ENCODE data around the gene SCN2A. TPM values are rescaled to one million over a fixed set of nuclear protein-coding genes. Genes with fewer than 3 reads are reported as not detected.
"Not testable (repeated sequence)": the region's sequence is repeated elsewhere in the genome, so short reads cannot be mapped to it uniquely, and the experiment has no call there.

Gene SCN2A
- polyA plus RNA-seq, 2 of the 4 experiments (the other 2 are of a cell fraction) = 0.01 to 0.05 TPM

DNA sequence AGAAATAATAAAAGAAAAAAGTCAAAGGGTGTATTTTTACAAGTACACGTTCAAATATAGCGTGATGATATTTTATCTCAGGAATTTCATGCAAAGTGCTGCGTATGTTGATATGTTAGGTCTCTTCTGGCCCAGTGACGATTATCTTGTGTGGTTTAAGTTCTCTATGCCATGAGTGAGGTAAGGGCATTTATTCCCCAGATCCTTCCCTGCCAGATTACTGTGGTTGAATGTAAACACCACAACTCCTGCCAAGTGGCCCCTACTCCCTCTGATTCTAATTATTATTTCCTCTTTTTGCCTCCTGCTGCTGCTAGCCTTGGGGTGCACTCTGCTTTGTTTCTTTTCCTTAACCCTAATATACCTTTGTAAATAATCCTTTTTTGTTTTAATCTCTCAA is 12.2 kb downstream of the SCN2A start:
- Histone ChIP-seq H3K9me3 (no peaks in the 10 kb centered on the region), H3K27ac (no peak overlapping the region), H3K4me2 (no peak overlapping the region), H3K4me1 (no peaks in the 10 kb centered on the region), H3K4me3 (no peak overlapping the region)
- TF ChIP-seq NPAS2 (CRISPR knock-in tag; IDR thresholded peaks at IDR 0.05; ENCODE audit: borderline replicate concordance) (no peak), RNF2 (IDR thresholded peaks at IDR 0.05; ENCODE audit: borderline replicate concordance, low read depth) (no peak), ZFP36 (IDR thresholded peaks at IDR 0.05; ENCODE audit: borderline replicate concordance, partially characterized antibody) (no peak), POLR2A (IDR thresholded peaks at IDR 0.05; ENCODE audit: low read length) (no peak), KDM1A (IDR thresholded peaks at IDR 0.05; ENCODE audit: low read depth) (no peak), CHD2 (IDR thresholded peaks at IDR 0.05; ENCODE audit: low read length, partially characterized antibody) (no peak), GATA3 (IDR thresholded peaks at IDR 0.05; ENCODE audit: borderline replicate concordance) (no peak)
- TF ChIP-seq, protein P1, sequence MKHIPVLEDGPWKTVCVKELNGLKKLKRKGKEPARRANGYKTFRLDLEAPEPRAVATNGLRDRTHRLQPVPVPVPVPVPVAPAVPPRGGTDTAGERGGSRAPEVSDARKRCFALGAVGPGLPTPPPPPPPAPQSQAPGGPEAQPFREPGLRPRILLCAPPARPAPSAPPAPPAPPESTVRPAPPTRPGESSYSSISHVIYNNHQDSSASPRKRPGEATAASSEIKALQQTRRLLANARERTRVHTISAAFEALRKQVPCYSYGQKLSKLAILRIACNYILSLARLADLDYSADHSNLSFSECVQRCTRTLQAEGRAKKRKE (CRISPR knock-in tag; IDR thresholded peaks at IDR 0.05; ENCODE audit: low read depth) = no peak
- TF ChIP-seq, protein P2, sequence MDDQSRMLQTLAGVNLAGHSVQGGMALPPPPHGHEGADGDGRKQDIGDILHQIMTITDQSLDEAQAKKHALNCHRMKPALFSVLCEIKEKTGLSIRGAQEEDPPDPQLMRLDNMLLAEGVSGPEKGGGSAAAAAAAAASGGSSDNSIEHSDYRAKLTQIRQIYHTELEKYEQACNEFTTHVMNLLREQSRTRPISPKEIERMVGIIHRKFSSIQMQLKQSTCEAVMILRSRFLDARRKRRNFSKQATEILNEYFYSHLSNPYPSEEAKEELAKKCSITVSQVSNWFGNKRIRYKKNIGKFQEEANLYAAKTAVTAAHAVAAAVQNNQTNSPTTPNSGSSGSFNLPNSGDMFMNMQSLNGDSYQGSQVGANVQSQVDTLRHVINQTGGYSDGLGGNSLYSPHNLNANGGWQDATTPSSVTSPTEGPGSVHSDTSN (IDR thresholded peaks at IDR 0.05) = no peak
- FAIRE-seq (no peak), ATAC-seq (no peak), DNase-seq (ENCODE audit: low read depth in 1 of 2, low spot score in 1 of 2) (no peak)
- ChIA-PET POLR2A (no interaction called here), CTCF (no interaction called here)
- WGBS (ENCODE audit: missing lambda C conversion rate) = 10% methylated on average over 4 of the region's 4 CpGs

DNA sequence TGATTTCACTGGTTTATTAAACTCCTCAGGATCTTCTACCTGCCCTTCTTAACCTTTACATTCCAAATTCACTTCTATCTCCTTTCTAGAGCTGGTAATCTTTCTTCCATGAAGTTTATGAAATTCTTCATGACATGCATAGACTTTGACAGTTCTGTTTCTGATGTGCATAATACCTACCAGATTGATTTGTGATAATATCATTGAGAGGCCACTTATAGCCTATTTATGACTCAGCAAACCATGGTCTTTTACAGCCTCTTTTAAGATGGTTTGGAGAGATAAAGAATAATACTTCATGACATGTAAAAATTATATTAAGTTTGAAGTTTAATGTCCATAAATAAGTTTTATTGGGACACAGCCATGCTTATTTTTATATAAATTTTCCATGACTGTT is 14.0 kb downstream of the SCN2A start:
- POLR2A ChIA-PET = no interaction called here
- H3K4me2 ChIP-seq = no peak overlapping the region
- H3K4me3 ChIP-seq = no peak overlapping the region
- H3K27ac ChIP-seq = no peak overlapping the region
- no peaks in the 10 kb centered on the region for H3K4me1 ChIP-seq
- FAIRE-seq (no peak), DNase-seq (ENCODE audit: low read depth in 1 of 2, low spot score in 1 of 2) (no peak), ATAC-seq (no peak)
- H3K9me3 ChIP-seq = no peaks in the 10 kb centered on the region
- CTCF ChIA-PET = no interaction called here
- TF ChIP-seq, protein P3, sequence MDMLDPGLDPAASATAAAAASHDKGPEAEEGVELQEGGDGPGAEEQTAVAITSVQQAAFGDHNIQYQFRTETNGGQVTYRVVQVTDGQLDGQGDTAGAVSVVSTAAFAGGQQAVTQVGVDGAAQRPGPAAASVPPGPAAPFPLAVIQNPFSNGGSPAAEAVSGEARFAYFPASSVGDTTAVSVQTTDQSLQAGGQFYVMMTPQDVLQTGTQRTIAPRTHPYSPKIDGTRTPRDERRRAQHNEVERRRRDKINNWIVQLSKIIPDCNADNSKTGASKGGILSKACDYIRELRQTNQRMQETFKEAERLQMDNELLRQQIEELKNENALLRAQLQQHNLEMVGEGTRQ (IDR thresholded peaks at IDR 0.05) = no peak
- no peak for TF ChIP-seq MAFK (IDR thresholded peaks at IDR 0.05; ENCODE audit: partially characterized antibody)
- TF ChIP-seq NR3C1 (IDR thresholded peaks at IDR 0.05) = no peak

DNA sequence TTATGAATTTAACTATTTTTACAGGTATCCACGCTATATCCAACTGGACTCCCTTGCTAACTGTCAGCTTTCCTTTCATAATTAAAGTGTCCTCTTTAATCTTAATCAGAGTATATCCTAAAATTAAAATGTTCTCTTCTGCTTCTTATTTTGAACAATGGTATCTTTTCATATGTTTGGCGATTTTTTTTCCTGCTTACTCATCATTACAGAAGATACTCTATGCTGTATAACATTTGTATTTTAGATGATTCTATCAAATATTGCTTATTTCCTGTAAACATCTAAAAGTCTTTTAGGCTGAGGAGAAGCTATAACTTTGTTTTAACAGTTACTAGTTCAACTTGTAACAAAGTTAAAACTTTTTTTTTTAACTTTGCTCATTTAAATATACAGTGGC is 17.4 kb downstream of the SCN2A start:
- Histone ChIP-seq H3K4me2 (no peak overlapping the region), H3K4me1 (no peaks in the 10 kb centered on the region), H3K9me3 (no peaks in the 10 kb centered on the region), H3K4me3 (no peak overlapping the region), H3K27ac (no peak overlapping the region)
- WGBS (ENCODE audit: missing lambda C conversion rate) = 61% methylated on average over 2 of the region's 2 CpGs
- no peak for ATAC-seq
- TF ChIP-seq MAFK (IDR thresholded peaks at IDR 0.05; ENCODE audit: partially characterized antibody) = peak; percentile 16
- TF ChIP-seq CEBPB (IDR thresholded peaks at IDR 0.05) = no peak
- no peak for DNase-seq (ENCODE audit: low read depth in 1 of 2, low spot score in 1 of 2)
- FAIRE-seq = no peak
- ChIA-PET CTCF (no interaction called here), POLR2A (no interaction called here)

DNA sequence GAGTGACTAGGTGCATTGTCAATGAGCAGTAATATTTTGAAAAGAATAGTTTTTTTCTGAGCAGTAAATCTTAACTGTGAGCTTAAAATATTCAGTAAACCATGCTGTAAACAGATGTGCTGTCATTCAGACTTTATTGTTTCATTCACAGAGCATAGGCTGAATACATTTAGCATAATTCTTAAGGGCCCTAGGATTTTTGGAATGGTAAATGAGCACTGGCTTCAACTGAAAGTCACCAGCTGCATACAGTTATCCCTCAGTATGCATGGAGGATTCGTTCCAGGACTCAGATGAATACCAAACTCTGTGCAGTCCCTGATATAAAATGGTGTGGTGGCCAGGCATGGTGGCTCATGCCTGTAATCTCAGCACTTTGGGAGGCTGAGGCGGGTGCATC is 21.1 kb downstream of the SCN2A start:
- H3K4me1 ChIP-seq; FAIRE-seq; H3K27ac ChIP-seq; CTCF ChIA-PET; H3K4me3 ChIP-seq; POLR2A ChIA-PET; H3K9me3 ChIP-seq; H3K4me2 ChIP-seq; DNase-seq (ENCODE audit: low read depth in 1 of 2, low spot score in 1 of 2); ATAC-seq: not testable (repeated sequence)
- WGBS (ENCODE audit: missing lambda C conversion rate) = 14% methylated on average over 2 of the region's 2 CpGs

DNA sequence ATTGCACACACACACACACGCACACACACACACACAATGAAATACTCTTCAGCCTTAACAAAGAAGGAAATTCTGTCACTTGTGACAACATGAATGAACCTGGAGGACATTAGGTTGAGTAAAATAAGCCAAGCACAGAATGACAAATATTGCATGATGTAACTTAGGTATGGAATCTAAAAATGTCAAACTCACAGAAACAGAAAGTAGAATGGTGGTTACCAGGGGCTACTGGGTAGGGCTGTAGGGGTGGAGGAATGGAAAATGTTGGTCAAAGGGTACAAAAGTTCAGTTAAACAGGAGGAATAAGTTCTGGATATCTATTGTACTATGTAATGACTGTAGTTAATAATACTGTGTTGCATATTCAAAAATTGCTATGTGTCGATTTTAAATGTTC is 29.5 kb downstream of the SCN2A start:
- H3K4me1 ChIP-seq = no peaks in the 10 kb centered on the region
- H3K4me2 ChIP-seq = no peak overlapping the region
- ChIA-PET POLR2A (no interaction called here), CTCF (no interaction called here)
- no peaks in the 10 kb centered on the region for H3K9me3 ChIP-seq
- no peak overlapping the region for H3K27ac ChIP-seq
- no peak overlapping the region for H3K4me3 ChIP-seq
- DNase-seq (ENCODE audit: low read depth in 1 of 2, low spot score in 1 of 2) (no peak), ATAC-seq (no peak), FAIRE-seq (no peak)
- 29% methylated on average over 2 of the region's 2 CpGs for WGBS (ENCODE audit: missing lambda C conversion rate)
- no peak for TF ChIP-seq BHLHE40 (IDR thresholded peaks at IDR 0.05; ENCODE audit: low read depth, low read length)
- TF ChIP-seq FOSB (CRISPR knock-in tag; IDR thresholded peaks at IDR 0.05) = no peak
- TF ChIP-seq ZC3H11A (IDR thresholded peaks at IDR 0.05) = no peak
- TF ChIP-seq SMC3 (IDR thresholded peaks at IDR 0.05) = no peak
- no peak for TF ChIP-seq HEYL (CRISPR knock-in tag; IDR thresholded peaks at IDR 0.05)
- TF ChIP-seq MYC (IDR thresholded peaks at IDR 0.05; ENCODE audit: borderline replicate concordance, low read length) = no peak
- TF ChIP-seq, protein P4, sequence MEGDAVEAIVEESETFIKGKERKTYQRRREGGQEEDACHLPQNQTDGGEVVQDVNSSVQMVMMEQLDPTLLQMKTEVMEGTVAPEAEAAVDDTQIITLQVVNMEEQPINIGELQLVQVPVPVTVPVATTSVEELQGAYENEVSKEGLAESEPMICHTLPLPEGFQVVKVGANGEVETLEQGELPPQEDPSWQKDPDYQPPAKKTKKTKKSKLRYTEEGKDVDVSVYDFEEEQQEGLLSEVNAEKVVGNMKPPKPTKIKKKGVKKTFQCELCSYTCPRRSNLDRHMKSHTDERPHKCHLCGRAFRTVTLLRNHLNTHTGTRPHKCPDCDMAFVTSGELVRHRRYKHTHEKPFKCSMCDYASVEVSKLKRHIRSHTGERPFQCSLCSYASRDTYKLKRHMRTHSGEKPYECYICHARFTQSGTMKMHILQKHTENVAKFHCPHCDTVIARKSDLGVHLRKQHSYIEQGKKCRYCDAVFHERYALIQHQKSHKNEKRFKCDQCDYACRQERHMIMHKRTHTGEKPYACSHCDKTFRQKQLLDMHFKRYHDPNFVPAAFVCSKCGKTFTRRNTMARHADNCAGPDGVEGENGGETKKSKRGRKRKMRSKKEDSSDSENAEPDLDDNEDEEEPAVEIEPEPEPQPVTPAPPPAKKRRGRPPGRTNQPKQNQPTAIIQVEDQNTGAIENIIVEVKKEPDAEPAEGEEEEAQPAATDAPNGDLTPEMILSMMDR (IDR thresholded peaks at IDR 0.05) = no peak
- TF ChIP-seq, protein P5, sequence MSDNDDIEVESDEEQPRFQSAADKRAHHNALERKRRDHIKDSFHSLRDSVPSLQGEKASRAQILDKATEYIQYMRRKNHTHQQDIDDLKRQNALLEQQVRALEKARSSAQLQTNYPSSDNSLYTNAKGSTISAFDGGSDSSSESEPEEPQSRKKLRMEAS (IDR thresholded peaks at IDR 0.05) = no peak
- TF ChIP-seq, protein P1 (CRISPR knock-in tag; IDR thresholded peaks at IDR 0.05; ENCODE audit: low read depth) = no peak
- TF ChIP-seq KDM5A (IDR thresholded peaks at IDR 0.05) = no peak
- TF ChIP-seq POLR2A (IDR thresholded peaks at IDR 0.05; ENCODE audit: low read length) = no peak
- TF ChIP-seq, protein P6, sequence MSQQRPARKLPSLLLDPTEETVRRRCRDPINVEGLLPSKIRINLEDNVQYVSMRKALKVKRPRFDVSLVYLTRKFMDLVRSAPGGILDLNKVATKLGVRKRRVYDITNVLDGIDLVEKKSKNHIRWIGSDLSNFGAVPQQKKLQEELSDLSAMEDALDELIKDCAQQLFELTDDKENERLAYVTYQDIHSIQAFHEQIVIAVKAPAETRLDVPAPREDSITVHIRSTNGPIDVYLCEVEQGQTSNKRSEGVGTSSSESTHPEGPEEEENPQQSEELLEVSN (IDR thresholded peaks at IDR 0.05; ENCODE audit: borderline replicate concordance, low read depth) = no peak

Measured in A549 (cell line).